HepG2 (cell line): ENCODE measurements around the gene TXLNA. TPM values are rescaled to one million over a fixed set of nuclear protein-coding genes. Genes with fewer than 3 reads are reported as not detected.

ENCODE experiments used
- CHD2 ChIP-seq: IDR thresholded peaks from 2 replicates; pipeline ENCODE4 v1.6.1; 2011; ENCODE audit warnings: low read depth, low read length, improper control_type of control experiment
- FOXO1 ChIP-seq: sonication (generic); formaldehyde crosslinking; IDR thresholded peaks from 2 replicates; pipeline ENCODE4 v1.4.0; 2020; ENCODE audit warnings: missing genetic modification reagents
- HHEX ChIP-seq: IDR thresholded peaks from 2 replicates; pipeline ENCODE4 v1.6.1; 2016; ENCODE audit warnings: control low read depth
- MXI1 ChIP-seq: IDR thresholded peaks from 3 replicates; pipeline ENCODE4 v1.6.1; 2012; ENCODE audit warnings: low read depth, low read length, inconsistent platforms, borderline replicate concordance
- NFIC ChIP-seq: IDR thresholded peaks from 2 replicates; pipeline ENCODE4 v1.6.1; 2012; ENCODE audit warnings: mild to moderate bottlenecking, low read length, inconsistent platforms
- RFX1 ChIP-seq: fragments of 450-650 bp; IDR thresholded peaks from 2 replicates; pipeline ENCODE4 v1.6.1; 2017
- RFX3 ChIP-seq: IDR thresholded peaks from 2 replicates; pipeline ENCODE4 v1.6.1; 2016; ENCODE audit warnings: missing biosample characterization, missing genetic modification reagents
- RFX5 ChIP-seq: IDR thresholded peaks from 2 replicates; pipeline ENCODE4 v1.6.1; 2011; ENCODE audit warnings: low read depth, low read length, improper control_type of control experiment
- SAP130 ChIP-seq: IDR thresholded peaks from 2 replicates; pipeline ENCODE4 v1.6.1; 2016; ENCODE audit warnings: low read depth
- SIN3A ChIP-seq: IDR thresholded peaks from 2 replicates; pipeline ENCODE4 v1.6.1; 2011; ENCODE audit warnings: low read depth, mild to moderate bottlenecking, control low read depth, low read length, borderline replicate concordance
- SOX5 ChIP-seq: IDR thresholded peaks from 2 replicates; pipeline ENCODE4 v1.6.1; 2016; ENCODE audit warnings: borderline replicate concordance
- ZBTB42 ChIP-seq: sonication (generic); formaldehyde crosslinking; IDR thresholded peaks from 2 replicates; pipeline ENCODE4 v1.5.0; 2020; ENCODE audit warnings: mild to moderate bottlenecking, missing genetic modification reagents
- ZNF282 ChIP-seq: fragments of 450-650 bp; IDR thresholded peaks from 2 replicates; pipeline ENCODE4 v1.6.1; 2018; ENCODE audit not compliant: partially characterized antibody
- ZNF333 ChIP-seq: sonication (generic); formaldehyde crosslinking; IDR thresholded peaks from 2 replicates; pipeline ENCODE4 v1.4.0; 2020; ENCODE audit warnings: mild to moderate bottlenecking, missing genetic modification reagents, borderline replicate concordance
- ZNF607 ChIP-seq: sonication (generic); formaldehyde crosslinking; IDR thresholded peaks from 2 replicates; pipeline ENCODE4 v1.5.1; 2020; ENCODE audit warnings: missing genetic modification reagents, mild to moderate bottlenecking, borderline replicate concordance
- ZNF772 ChIP-seq: sonication (generic); formaldehyde crosslinking; IDR thresholded peaks from 2 replicates; pipeline ENCODE4 v1.5.0; 2020; ENCODE audit warnings: mild to moderate bottlenecking, missing genetic modification reagents
- ZNF891 ChIP-seq: sonication (generic); formaldehyde crosslinking; IDR thresholded peaks from 2 replicates; pipeline ENCODE4 v1.5.0; 2020; ENCODE audit warnings: mild to moderate bottlenecking, missing genetic modification reagents
- polyA plus RNA-seq, 8 experiments: library from polyadenylated mRNA; depleted of rRNA in 3 of 8; stranded (reverse) in 7 of 8; unstranded in 1 of 8; fragments of >200 nt; fragmentation: Illumina TruSeq in 4 of 8; extraction: Trizol in 4 of 8; gene quantifications; 2 replicates each; pipeline versions ENCODE4 v1.2.1 to v1.2.3, GENCODE V29; 2011 to 2016; ENCODE audit warnings: low read depth in 4 of 8, missing spikeins in 1 of 8, mixed read lengths in 1 of 8; ENCODE audit not compliant: insufficient read depth in 1 of 8
- total RNA-seq, 5 experiments: library from RNA; depleted of rRNA; stranded (reverse); fragments of >200 nt; fragmentation: Illumina TruSeq; extraction: Trizol; gene quantifications; 2 replicates each; pipeline ENCODE4 v1.2.3, GENCODE V29; 2016; ENCODE audit warnings: low read depth in 1 of 5
- TF ChIP-seq, protein P1 (sequence below): IDR thresholded peaks from 2 replicates; pipeline ENCODE4 v1.6.1; 2018; ENCODE audit warnings: missing genetic modification reagents, mild to moderate bottlenecking, missing compliant biosample characterization
- TF ChIP-seq, protein P2 (sequence below): sonication (generic); formaldehyde crosslinking; IDR thresholded peaks from 2 replicates; pipeline ENCODE4 v1.5.1; 2020; ENCODE audit warnings: mild to moderate bottlenecking, missing genetic modification reagents, moderate library complexity
- TF ChIP-seq, protein P3 (sequence below): IDR thresholded peaks from 2 replicates; pipeline ENCODE4 v1.4.0; 2020; ENCODE audit warnings: mild to moderate bottlenecking, missing genetic modification reagents

Gene TXLNA
- total and polyA plus RNA-seq, 2 of the 13 experiments (the other 11 are each of a cell fraction or from before 2014, with no cell fraction given) = 29.6 to 67.8 TPM

DNA sequence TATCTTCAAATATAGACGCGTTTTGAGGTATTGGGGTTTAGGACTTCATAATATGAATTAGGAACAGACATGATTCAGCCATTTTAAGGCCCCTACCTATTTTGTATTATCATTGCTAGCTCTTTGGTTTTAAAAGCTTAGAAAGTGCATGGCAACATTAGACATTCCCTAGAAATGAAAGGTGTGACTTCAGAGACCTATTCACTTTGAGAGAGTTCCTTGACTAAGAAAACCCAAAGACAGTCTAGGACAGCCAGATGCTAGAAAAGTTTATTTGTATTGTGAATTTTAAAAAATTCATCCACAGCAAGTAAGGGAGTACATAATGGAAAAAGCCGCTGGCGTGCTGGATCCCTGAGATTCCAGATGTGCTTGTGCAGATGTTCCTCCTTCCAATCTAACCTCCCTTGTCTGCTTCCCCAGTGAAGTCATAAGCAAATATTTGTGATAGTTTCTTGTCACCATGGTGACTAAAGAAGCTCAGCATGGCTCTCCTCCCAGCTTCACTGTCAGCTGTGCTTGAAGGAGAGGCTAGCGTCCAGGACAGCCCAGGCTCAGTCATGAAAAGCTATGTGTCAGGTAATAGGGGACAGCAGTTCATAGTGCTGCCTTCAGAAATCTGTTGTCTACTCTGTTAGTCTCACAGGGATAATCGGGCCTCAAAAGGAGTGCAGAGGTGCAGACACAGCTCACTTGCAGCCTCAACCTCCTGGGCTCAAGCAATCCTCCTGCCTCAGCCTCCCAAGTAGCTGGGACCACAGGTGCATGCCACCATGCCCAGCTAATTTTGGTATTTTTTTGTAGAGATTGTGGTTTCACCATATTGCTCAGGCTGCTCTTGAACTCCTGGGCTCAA, 36.8 kb upstream of the TXLNA start (continued):
- TF ChIP-seq, protein P1, sequence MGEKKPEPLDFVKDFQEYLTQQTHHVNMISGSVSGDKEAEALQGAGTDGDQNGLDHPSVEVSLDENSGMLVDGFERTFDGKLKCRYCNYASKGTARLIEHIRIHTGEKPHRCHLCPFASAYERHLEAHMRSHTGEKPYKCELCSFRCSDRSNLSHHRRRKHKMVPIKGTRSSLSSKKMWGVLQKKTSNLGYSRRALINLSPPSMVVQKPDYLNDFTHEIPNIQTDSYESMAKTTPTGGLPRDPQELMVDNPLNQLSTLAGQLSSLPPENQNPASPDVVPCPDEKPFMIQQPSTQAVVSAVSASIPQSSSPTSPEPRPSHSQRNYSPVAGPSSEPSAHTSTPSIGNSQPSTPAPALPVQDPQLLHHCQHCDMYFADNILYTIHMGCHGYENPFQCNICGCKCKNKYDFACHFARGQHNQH (CRISPR knock-in tag) = no peak
- TF ChIP-seq FOXO1 (CRISPR knock-in tag) = no peak
- no peak for TF ChIP-seq ZNF282
- peak; percentile 87 for TF ChIP-seq SAP130
- peak; percentile 86; the same call in 1 of the 2 replicates for TF ChIP-seq ZBTB42 (CRISPR knock-in tag)
- TF ChIP-seq RFX3 (CRISPR knock-in tag) = peak; percentile 79
- TF ChIP-seq ZNF607 (CRISPR knock-in tag) = no peak
- no peak for TF ChIP-seq RFX5
- no peak for TF ChIP-seq ZNF772 (CRISPR knock-in tag)
- TF ChIP-seq ZNF891 = 0 out of 2 replicates have a peak, but pooled peaks have one; percentile 29
- TF ChIP-seq, protein P2, sequence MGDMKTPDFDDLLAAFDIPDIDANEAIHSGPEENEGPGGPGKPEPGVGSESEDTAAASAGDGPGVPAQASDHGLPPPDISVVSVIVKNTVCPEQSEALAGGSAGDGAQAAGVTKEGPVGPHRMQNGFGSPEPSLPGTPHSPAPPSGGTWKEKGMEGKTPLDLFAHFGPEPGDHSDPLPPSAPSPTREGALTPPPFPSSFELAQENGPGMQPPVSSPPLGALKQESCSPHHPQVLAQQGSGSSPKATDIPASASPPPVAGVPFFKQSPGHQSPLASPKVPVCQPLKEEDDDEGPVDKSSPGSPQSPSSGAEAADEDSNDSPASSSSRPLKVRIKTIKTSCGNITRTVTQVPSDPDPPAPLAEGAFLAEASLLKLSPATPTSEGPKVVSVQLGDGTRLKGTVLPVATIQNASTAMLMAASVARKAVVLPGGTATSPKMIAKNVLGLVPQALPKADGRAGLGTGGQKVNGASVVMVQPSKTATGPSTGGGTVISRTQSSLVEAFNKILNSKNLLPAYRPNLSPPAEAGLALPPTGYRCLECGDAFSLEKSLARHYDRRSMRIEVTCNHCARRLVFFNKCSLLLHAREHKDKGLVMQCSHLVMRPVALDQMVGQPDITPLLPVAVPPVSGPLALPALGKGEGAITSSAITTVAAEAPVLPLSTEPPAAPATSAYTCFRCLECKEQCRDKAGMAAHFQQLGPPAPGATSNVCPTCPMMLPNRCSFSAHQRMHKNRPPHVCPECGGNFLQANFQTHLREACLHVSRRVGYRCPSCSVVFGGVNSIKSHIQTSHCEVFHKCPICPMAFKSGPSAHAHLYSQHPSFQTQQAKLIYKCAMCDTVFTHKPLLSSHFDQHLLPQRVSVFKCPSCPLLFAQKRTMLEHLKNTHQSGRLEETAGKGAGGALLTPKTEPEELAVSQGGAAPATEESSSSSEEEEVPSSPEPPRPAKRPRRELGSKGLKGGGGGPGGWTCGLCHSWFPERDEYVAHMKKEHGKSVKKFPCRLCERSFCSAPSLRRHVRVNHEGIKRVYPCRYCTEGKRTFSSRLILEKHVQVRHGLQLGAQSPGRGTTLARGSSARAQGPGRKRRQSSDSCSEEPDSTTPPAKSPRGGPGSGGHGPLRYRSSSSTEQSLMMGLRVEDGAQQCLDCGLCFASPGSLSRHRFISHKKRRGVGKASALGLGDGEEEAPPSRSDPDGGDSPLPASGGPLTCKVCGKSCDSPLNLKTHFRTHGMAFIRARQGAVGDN (CRISPR knock-in tag) = no peak
- TF ChIP-seq, protein P3, sequence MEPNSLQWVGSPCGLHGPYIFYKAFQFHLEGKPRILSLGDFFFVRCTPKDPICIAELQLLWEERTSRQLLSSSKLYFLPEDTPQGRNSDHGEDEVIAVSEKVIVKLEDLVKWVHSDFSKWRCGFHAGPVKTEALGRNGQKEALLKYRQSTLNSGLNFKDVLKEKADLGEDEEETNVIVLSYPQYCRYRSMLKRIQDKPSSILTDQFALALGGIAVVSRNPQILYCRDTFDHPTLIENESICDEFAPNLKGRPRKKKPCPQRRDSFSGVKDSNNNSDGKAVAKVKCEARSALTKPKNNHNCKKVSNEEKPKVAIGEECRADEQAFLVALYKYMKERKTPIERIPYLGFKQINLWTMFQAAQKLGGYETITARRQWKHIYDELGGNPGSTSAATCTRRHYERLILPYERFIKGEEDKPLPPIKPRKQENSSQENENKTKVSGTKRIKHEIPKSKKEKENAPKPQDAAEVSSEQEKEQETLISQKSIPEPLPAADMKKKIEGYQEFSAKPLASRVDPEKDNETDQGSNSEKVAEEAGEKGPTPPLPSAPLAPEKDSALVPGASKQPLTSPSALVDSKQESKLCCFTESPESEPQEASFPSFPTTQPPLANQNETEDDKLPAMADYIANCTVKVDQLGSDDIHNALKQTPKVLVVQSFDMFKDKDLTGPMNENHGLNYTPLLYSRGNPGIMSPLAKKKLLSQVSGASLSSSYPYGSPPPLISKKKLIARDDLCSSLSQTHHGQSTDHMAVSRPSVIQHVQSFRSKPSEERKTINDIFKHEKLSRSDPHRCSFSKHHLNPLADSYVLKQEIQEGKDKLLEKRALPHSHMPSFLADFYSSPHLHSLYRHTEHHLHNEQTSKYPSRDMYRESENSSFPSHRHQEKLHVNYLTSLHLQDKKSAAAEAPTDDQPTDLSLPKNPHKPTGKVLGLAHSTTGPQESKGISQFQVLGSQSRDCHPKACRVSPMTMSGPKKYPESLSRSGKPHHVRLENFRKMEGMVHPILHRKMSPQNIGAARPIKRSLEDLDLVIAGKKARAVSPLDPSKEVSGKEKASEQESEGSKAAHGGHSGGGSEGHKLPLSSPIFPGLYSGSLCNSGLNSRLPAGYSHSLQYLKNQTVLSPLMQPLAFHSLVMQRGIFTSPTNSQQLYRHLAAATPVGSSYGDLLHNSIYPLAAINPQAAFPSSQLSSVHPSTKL (CRISPR knock-in tag) = peak; percentile 25; the same call in 1 of the 2 replicates
- TF ChIP-seq SIN3A = peak; percentile 69; the same call in 1 of the 2 replicates
- TF ChIP-seq ZNF333 (CRISPR knock-in tag) = no peak
- TF ChIP-seq RFX1 = peak; percentile 69
- peak; percentile 74; the same call in 1 of the 3 replicates for TF ChIP-seq MXI1
- TF ChIP-seq HHEX (CRISPR knock-in tag) = no peak
- no peak for TF ChIP-seq CHD2
- TF ChIP-seq SOX5 (CRISPR knock-in tag) = no peak
- TF ChIP-seq NFIC = no peak
